Heart left ventricle (tissue), 16 donors: ENCODE measurements around the gene PGS1. TPM values are rescaled to one million over a fixed set of nuclear protein-coding genes. Genes with fewer than 3 reads are reported as not detected.

ENCODE experiments used
- ATAC-seq, 4 donors: fragments of 200-7000 bp; cut with Tn5 transposase; one replicate each; pipeline ENCODE4 v1.9.1; 2020 to 2022; ENCODE audit warnings: moderate library complexity in 4 of 4, mild to moderate bottlenecking in 3 of 4, moderate number of reproducible peaks in 1 of 4
- DNase-seq, 5 donors: peaks; one replicate each; pipeline ENCODE4 v3.0.0-alpha.2; 2020
- H3K27ac ChIP-seq, 12 donors: fragments of 200-600 bp; sonication (generic) in 4 of 12; one replicate each; pipeline versions ENCODE4 v1.5.0 to v1.8.0; 2016 to 2022; ENCODE audit warnings: mild to moderate bottlenecking in 2 of 12
- H3K27me3 ChIP-seq, 9 donors: fragments of 200-600 bp; sonication (generic) in 2 of 9; one replicate each; pipeline versions ENCODE4 v1.5.1 to v1.8.0; 2016 to 2022; ENCODE audit warnings: mild to moderate bottlenecking in 3 of 9
- H3K36me3 ChIP-seq, 9 donors: fragments of 200-600 bp; sonication (generic) in 2 of 9; one replicate each; pipeline versions ENCODE4 v1.5.0 to v1.8.0; 2018 to 2022; ENCODE audit warnings: mild to moderate bottlenecking in 2 of 9
- H3K4me1 ChIP-seq, 12 donors: fragments of 200-600 bp; sonication (generic) in 4 of 12; one replicate each; pipeline versions ENCODE4 v1.5.0 to v1.8.0; 2016 to 2022; ENCODE audit warnings: mild to moderate bottlenecking in 3 of 12
- H3K4me3 ChIP-seq, 12 donors: fragments of 200-600 bp; sonication (generic) in 4 of 12; one replicate each; pipeline versions ENCODE4 v1.5.0 to v1.8.0; 2017 to 2022; ENCODE audit warnings: mild to moderate bottlenecking in 9 of 12, moderate library complexity in 4 of 12
- H3K9me3 ChIP-seq, 12 donors: fragments of 200-600 bp; sonication (generic) in 4 of 12; one replicate each; pipeline versions ENCODE4 v1.5.0 to v1.8.0; 2016 to 2022; ENCODE audit warnings: mild to moderate bottlenecking in 1 of 12
- POLR2A ChIP-seq, 2 donors: fragments of 450-650 bp; IDR thresholded peaks; one replicate each; pipeline ENCODE4 v1.6.1; 2017; ENCODE audit warnings: antibody characterized with exemption in 2 of 2, mild to moderate bottlenecking in 2 of 2, moderate library complexity in 2 of 2
- WGBS, 4 donors: extraction: QIAGEN DNeasy Blood & Tissue Kit in 2 of 4; methylation state at CpG; one replicate each; pipeline versions ENCODE4 v1.1.5 to v1.1.7; 2013 to 2018; 5-methylcytosine and 5-hydroxymethylcytosine counted together
- intact Hi-C, 10 donors: fragments of 100-400 bp; cut with DNase I; formaldehyde crosslinking; loops; one replicate each; pipeline versions ENCODE4 v1.11.1 to v1.14.2; 2022
- polyA plus RNA-seq, 2 donors: library from polyadenylated mRNA; stranded (reverse); fragments of 200-250 nt; gene quantifications; one replicate each; pipeline ENCODE4 v1.2.3, GENCODE V29; 2013
- total RNA-seq, 9 donors: library from RNA; depleted of rRNA in 2 of 9; stranded (reverse); fragments of >200 nt in 2 of 9; fragmentation: NEBNext Ultra II Directional in 3 of 9; extraction: Animal tissue kit (Norgen Biotek cat#: 25700) in 3 of 9; gene quantifications; one replicate each; pipeline versions ENCODE4 v1.1.0 to v1.2.4, GENCODE V29; 2016 to 2023
- TF ChIP-seq, protein P1 (sequence below), 12 donors: fragments of 200-600 bp; sonication (generic) in 4 of 12; IDR thresholded peaks; one replicate each; pipeline versions ENCODE4 v1.5.0 to v1.8.0; 2018 to 2022; ENCODE audit warnings: antibody characterized with exemption in 12 of 12, mild to moderate bottlenecking in 5 of 12
- donor health status: ischemic (EF 13 %, LVEDD 7.1; RV severe dilation, severe dysfunction).
- donor health status: healthy with polysubstance abuse.
- donor health status: DM: no; HTN: yes; CAD: no.
- donor health status: DM: no; HTN: no; CAD: no.
- donor health status: ischemic (EF 25% LVEDD 6.9; RV normal size, moderate dysfunction).
- donor health status: ischemic (EF 25% LVEDD 5.7; RV mildly dilated, moderate dysfunction).
- donor health status: healthy.
- donor health status: DM: yes; HTN: yes; CAD: no.
- donor health status: ischemic (EF 35%, LVEDD 5.7; RV mildly dilated, moderate dysfunction).
- donor health status: nonischemic (EF 11% LVEDD 7.7; RV severe dilation, severe dysfunction).
- donor health status: DM: yes; HTN: yes; CAD: no.
- donor health status: PGD.
- donor health status: ischemic (EF 29% LVEDD 5.4; RV normal size, mild dysfunction).
- donor health status: nonischemic (EF 23%, LVEDD 6.1; RV moderate dilation, normal function).

The PGS1 gene
- total and polyA plus RNA-seq, 11 donors: 11.9 to 32.8 (median 17.3) TPM

GRCh38 chr17:78428025-78428575 lies 49.7 kb downstream of the PGS1 start:
- Histone ChIP-seq H3K4me3 (no peak overlapping the region), H3K27me3 (no peaks in the 10 kb centered on the region), H3K36me3 (peaks cover 0 to 69% (median 47%) of the 10 kb centered on the region in 9 donors), H3K9me3 (no peaks in the 10 kb centered on the region), H3K4me1 (peaks cover 0 to 12% (median 0%) of the 10 kb centered on the region in 12 donors), H3K27ac (no peak overlapping the region)
- intact Hi-C loops: loop anchor here in 5 of 10 donors (10.0 kb wide), 1 partner anchor 313 kb away; no protein-coding TSS in a partner anchor
- TF ChIP-seq, protein P1, sequence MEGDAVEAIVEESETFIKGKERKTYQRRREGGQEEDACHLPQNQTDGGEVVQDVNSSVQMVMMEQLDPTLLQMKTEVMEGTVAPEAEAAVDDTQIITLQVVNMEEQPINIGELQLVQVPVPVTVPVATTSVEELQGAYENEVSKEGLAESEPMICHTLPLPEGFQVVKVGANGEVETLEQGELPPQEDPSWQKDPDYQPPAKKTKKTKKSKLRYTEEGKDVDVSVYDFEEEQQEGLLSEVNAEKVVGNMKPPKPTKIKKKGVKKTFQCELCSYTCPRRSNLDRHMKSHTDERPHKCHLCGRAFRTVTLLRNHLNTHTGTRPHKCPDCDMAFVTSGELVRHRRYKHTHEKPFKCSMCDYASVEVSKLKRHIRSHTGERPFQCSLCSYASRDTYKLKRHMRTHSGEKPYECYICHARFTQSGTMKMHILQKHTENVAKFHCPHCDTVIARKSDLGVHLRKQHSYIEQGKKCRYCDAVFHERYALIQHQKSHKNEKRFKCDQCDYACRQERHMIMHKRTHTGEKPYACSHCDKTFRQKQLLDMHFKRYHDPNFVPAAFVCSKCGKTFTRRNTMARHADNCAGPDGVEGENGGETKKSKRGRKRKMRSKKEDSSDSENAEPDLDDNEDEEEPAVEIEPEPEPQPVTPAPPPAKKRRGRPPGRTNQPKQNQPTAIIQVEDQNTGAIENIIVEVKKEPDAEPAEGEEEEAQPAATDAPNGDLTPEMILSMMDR (IDR thresholded peaks at IDR 0.05): no peak
- TF ChIP-seq POLR2A (IDR thresholded peaks at IDR 0.05): no peak
- 88 to 93% (median 89%) methylated on average over 13 to 20 of the region's 20 CpGs for WGBS, 4 donors
- peak in 1 of 5 donors; percentile 9 for DNase-seq
- ATAC-seq: no peak

GRCh38 chr17:78428836-78429617 lies 50.6 kb downstream of the PGS1 start:
- no peak overlapping the region for H3K27ac ChIP-seq
- DNase-seq: no peak
- intact Hi-C loops: loop anchor here in 5 of 10 donors (10.0 kb wide), 1 partner anchor 314 kb away; no protein-coding TSS in a partner anchor
- H3K36me3 ChIP-seq: peaks cover 0 to 60% (median 40%) of the 10 kb centered on the region in 9 donors
- WGBS, 4 donors: 89 to 92% (median 90%) methylated on average over 23 to 24 of the region's 24 CpGs
- TF ChIP-seq POLR2A (IDR thresholded peaks at IDR 0.05): no peak
- TF ChIP-seq, protein P1 (IDR thresholded peaks at IDR 0.05): no peak
- peaks cover 0 to 12% (median 0%) of the 10 kb centered on the region in 12 donors for H3K4me1 ChIP-seq
- H3K9me3 ChIP-seq: no peaks in the 10 kb centered on the region
- no peak for ATAC-seq
- H3K27me3 ChIP-seq: no peaks in the 10 kb centered on the region
- no peak overlapping the region for H3K4me3 ChIP-seq

GRCh38 chr17:78429618-78429995 lies 51.2 kb downstream of the PGS1 start:
- Histone ChIP-seq H3K4me3 (no peak overlapping the region), H3K36me3 (peaks cover 0 to 54% (median 34%) of the 10 kb centered on the region in 9 donors), H3K27ac (no peak overlapping the region), H3K27me3 (no peaks in the 10 kb centered on the region), H3K4me1 (peaks cover 0 to 12% (median 0%) of the 10 kb centered on the region in 12 donors), H3K9me3 (no peaks in the 10 kb centered on the region)
- no peak for ATAC-seq
- DNase-seq: no peak
- no peak for TF ChIP-seq POLR2A (IDR thresholded peaks at IDR 0.05)
- TF ChIP-seq, protein P1 (IDR thresholded peaks at IDR 0.05): no peak
- WGBS, 4 donors: 79 to 85% (median 81%) methylated on average over 9 to 10 of the region's 10 CpGs
- intact Hi-C loops: loop anchor here in 5 of 10 donors (10.0 kb wide), 1 partner anchor 315 kb away; no protein-coding TSS in a partner anchor
